DMS114 treated with DMSO at 0.1 percent for 48 hours (cell line): ENCODE results near the gene MAGEB3.

Experiments
- DNase-seq: peaks from one replicate; lab custom pipeline; 2025; ENCODE audit not compliant: unreplicated experiment; lab: John Stamatoyannopoulos, UW

MAGEB3 gene

GRCh38 chrX:30278365-30278764, 47.9 kb downstream of the MAGEB3 start:
- no peak for DNase-seq

DNA sequence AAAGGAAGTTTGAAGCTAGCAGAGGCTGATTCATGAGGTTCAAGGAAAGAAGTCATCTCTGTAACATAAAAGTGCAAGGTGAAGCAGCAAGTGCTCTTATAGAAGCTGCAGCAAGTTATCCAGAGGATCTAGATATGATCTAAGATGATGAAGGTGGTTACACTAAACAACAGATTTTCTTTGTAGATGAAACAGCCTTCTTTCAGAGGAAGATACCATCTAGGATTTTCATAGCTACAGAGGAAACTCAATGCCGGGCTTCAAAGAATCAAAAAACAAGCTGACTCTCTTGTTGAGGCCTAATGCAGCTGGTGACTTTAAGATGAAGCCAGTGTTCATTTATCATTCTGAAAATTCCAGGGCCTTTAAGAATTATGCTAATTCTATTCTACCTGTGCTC, 50.0 kb downstream of the MAGEB3 start:
- DNase-seq = no peak

DNA sequence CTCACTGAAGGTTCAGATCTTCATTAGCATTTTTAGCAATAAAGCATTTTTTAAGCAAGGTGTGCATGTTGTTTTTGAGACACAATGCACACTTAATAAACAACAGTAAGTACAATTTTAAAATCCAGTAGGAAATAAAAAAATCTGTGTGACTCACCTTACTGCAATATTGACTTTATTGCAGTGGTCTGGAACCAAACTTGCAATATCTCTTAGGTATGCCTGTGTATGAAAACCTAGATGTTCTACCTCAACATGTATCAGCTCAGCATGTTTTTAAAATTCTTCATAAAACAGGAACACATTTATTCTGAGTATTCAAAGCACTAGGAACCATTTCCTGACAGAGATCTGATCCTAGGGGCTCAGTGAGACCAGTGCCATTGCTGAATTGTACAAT, 52.1 kb downstream of the MAGEB3 start:
- DNase-seq = no peak

GRCh38 chrX:30283456-30284200, 53.2 kb downstream of the MAGEB3 start:
- DNase-seq = no peak
